ENCODE measurements around the gene PRDM7. TPM values are rescaled to one million over a fixed set of nuclear protein-coding genes. Genes with fewer than 3 reads are reported as not detected.
"Not testable (repeated sequence)": the region's sequence is repeated elsewhere in the genome, so short reads cannot be mapped to it uniquely, and the experiment has no call there.

The PRDM7 gene
- total RNA-seq: not detected in 2 replicates

GRCh38 chr16:90077240-90077756 lies at the start of gene PRDM7:
PRDM7 (minus strand) TSS chr16:90077331; CDS start chr16:90075910, 1,421 bp downstream.
- peak; percentile 95 for DNase-seq

- DNase-seq: not testable (repeated sequence)
Measured at GRCh38 chr16:90121846-90122245, 44.7 kb upstream of the PRDM7 start.

GRCh38 chr16:90107617-90108016 lies 30.5 kb upstream of the PRDM7 start:
- DNase-seq: not testable (repeated sequence)

GRCh38 chr16:90107060-90107459 lies 29.9 kb upstream of the PRDM7 start:
- DNase-seq: not testable (repeated sequence)

- DNase-seq: not testable (repeated sequence)
Measured at GRCh38 chr16:90106271-90106670, 29.1 kb upstream of the PRDM7 start.

GRCh38 chr16:90104725-90105124 lies 27.6 kb upstream of the PRDM7 start:
- DNase-seq: not testable (repeated sequence)

- not testable (repeated sequence) for DNase-seq
Measured at GRCh38 chr16:90102086-90102884, 25.2 kb upstream of the PRDM7 start.

GRCh38 chr16:90101332-90101731 lies 24.2 kb upstream of the PRDM7 start:
- not testable (repeated sequence) for DNase-seq

- not testable (repeated sequence) for DNase-seq
Measured at GRCh38 chr16:90100790-90101189, 23.7 kb upstream of the PRDM7 start.

GRCh38 chr16:90100229-90100628 lies 23.1 kb upstream of the PRDM7 start:
- not testable (repeated sequence) for DNase-seq

GRCh38 chr16:90098936-90099335 lies 21.8 kb upstream of the PRDM7 start:
- DNase-seq: not testable (repeated sequence)

- DNase-seq: not testable (repeated sequence)
Measured at GRCh38 chr16:90097010-90097684, 20.0 kb upstream of the PRDM7 start.

GRCh38 chr16:90094791-90095190 lies 17.7 kb upstream of the PRDM7 start:
- DNase-seq: not testable (repeated sequence)

GRCh38 chr16:90094296-90094695 lies 17.2 kb upstream of the PRDM7 start:
- DNase-seq: not testable (repeated sequence)

- DNase-seq: not testable (repeated sequence)
Measured at GRCh38 chr16:90093799-90094198, 16.7 kb upstream of the PRDM7 start.

- DNase-seq: not testable (repeated sequence)
Measured at GRCh38 chr16:90092781-90093180, 15.7 kb upstream of the PRDM7 start.

GRCh38 chr16:90084215-90084950 lies 7.3 kb upstream of the PRDM7 start:
- DNase-seq: no peak

- no peak for DNase-seq
Measured at GRCh38 chr16:90083139-90083538, 6.0 kb upstream of the PRDM7 start.

- DNase-seq: no peak
Measured at GRCh38 chr16:90081606-90081970, 4.5 kb upstream of the PRDM7 start.

- peak; percentile 31 for DNase-seq
Measured at GRCh38 chr16:90078579-90078895, 1.4 kb upstream of the PRDM7 start.

GRCh38 chr16:90077757-90078578 lies 837 bp upstream of the PRDM7 start:
- DNase-seq: peak; percentile 46

- DNase-seq: no peak
Measured at GRCh38 chr16:90072442-90073105, 4.6 kb downstream of the PRDM7 start.
